Hepatocyte (in vitro differentiated cells): ENCODE data around the gene RPL18.

Source experiments
- CTCF ChIP-seq: fragments of 200-600 bp; sonication (generic); IDR thresholded peaks from 2 replicates; pipeline ENCODE4 v1.5.1; 2016; ENCODE audit warnings: antibody characterized with exemption, mild to moderate bottlenecking; ENCODE audit not compliant: poor library complexity
- EZH2 ChIP-seq: fragments of 200-600 bp; sonication (generic); IDR thresholded peaks from 2 replicates; pipeline ENCODE4 v1.6.1; 2016; ENCODE audit warnings: antibody characterized with exemption, mild to moderate bottlenecking, borderline replicate concordance
- EZH2phosphoT487 ChIP-seq: fragments of 200-600 bp; sonication (generic); IDR thresholded peaks from one replicate; pipeline ENCODE4 v1.6.1; 2018; ENCODE audit warnings: antibody characterized with exemption, mild to moderate bottlenecking, low read depth, moderate library complexity; ENCODE audit not compliant: unreplicated experiment, severe bottlenecking

- no peak for TF ChIP-seq CTCF
- TF ChIP-seq EZH2: no peak
- TF ChIP-seq EZH2phosphoT487: no peak
Measured at GRCh38 chr19:48646722-48647216, 27.8 kb upstream of the RPL18 start.
